ENCODE measurements around the gene PMEPA1.

- TF ChIP-seq POLR2A (IDR thresholded peaks at IDR 0.05) (no peak), CTCF (IDR thresholded peaks at IDR 0.05 in 8 of 11, conservative IDR thresholded peaks at IDR 0.05 in 3 of 11) (no peak), POLR2AphosphoS5 (IDR thresholded peaks at IDR 0.05) (no peak)
These were observed 60.8 kb downstream of the PMEPA1 start for GRCh38 chr20:57648878-57649616.
